C4-2B (cell line): ENCODE measurements around the gene AK5.

Experiments
- CTCF ChIP-seq: fragments of 450-650 bp; conservative IDR thresholded peaks from 2 replicates; pipeline ENCODE4 v1.5.1; 2017; ENCODE audit warnings: mild to moderate bottlenecking
- ZFX ChIP-seq: fragments of 450-650 bp; IDR thresholded peaks from 2 replicates; pipeline ENCODE4 v1.6.1; 2017

- TF ChIP-seq CTCF (no peak), ZFX (no peak)
Observed at GRCh38 chr1:77322061-77322900, 40.5 kb downstream of the AK5 start.
